ENCODE measurements around the gene FGF18. TPM values are rescaled to one million over a fixed set of nuclear protein-coding genes. Genes with fewer than 3 reads are reported as not detected.

The FGF18 gene
- total and polyA plus RNA-seq, 11 donors, result 3.4 to 63.0 (median 16.4) TPM

GRCh38 chr5:171436804-171437285, 17.4 kb downstream of the FGF18 start:
- 57 to 76% (median 69%) methylated on average over 12 to 13 of the region's 13 CpGs for WGBS, 4 donors
- DNase-seq, result peak in 1 of 5 donors; percentile 35
- H3K4me3 ChIP-seq, result no peak overlapping the region

GRCh38 chr5:171437286-171437821, 17.9 kb downstream of the FGF18 start:
- peak in 3 of 4 donors; percentile 9 to 56 (median 46) for ATAC-seq

More at GRCh38 chr5:171436804-171437285, 17.4 kb downstream of the FGF18 start:
- ATAC-seq, result no peak
- Histone ChIP-seq H3K27ac (peak overlapping the region in 3 of 12 donors; percentile 46 to 69 (median 67)), H3K27me3 (no peaks in the 10 kb centered on the region), H3K4me1 (peaks cover 0 to 81% (median 31%) of the 10 kb centered on the region in 12 donors), H3K9me3 (no peaks in the 10 kb centered on the region), H3K36me3 (no peaks in the 10 kb centered on the region)
- TF ChIP-seq CTCF (IDR thresholded peaks at IDR 0.05) (no peak), POLR2A (IDR thresholded peaks at IDR 0.05) (no peak)
- intact Hi-C loops (cut with DNase I), result no loop called here

GRCh38 chr5:171438738-171439137, 19.3 kb downstream of the FGF18 start:
- Histone ChIP-seq H3K36me3 (peaks cover 0 to 2% (median 0%) of the 10 kb centered on the region in 9 donors), H3K4me1 (peaks cover 0 to 73% (median 27%) of the 10 kb centered on the region in 12 donors), H3K27ac (peak overlapping the region in 4 of 12 donors; percentile 23 to 69 (median 62)), H3K27me3 (no peaks in the 10 kb centered on the region), H3K9me3 (no peaks in the 10 kb centered on the region), H3K4me3 (no peak overlapping the region)
- WGBS, 4 donors, result 70 to 87% (median 75%) methylated on average over 4 of the region's 4 CpGs
- TF ChIP-seq CTCF (IDR thresholded peaks at IDR 0.05) (no peak), POLR2A (IDR thresholded peaks at IDR 0.05) (no peak)
- DNase-seq (no peak), ATAC-seq (no peak)
- intact Hi-C loops (cut with DNase I), result no loop called here

More at GRCh38 chr5:171437286-171437821, 17.9 kb downstream of the FGF18 start:
- Histone ChIP-seq H3K27ac (peak overlapping the region in 3 of 12 donors; percentile 46 to 69 (median 67)), H3K4me3 (no peak overlapping the region), H3K27me3 (no peaks in the 10 kb centered on the region), H3K4me1 (peaks cover 0 to 81% (median 34%) of the 10 kb centered on the region in 12 donors), H3K36me3 (no peaks in the 10 kb centered on the region), H3K9me3 (no peaks in the 10 kb centered on the region)
- TF ChIP-seq CTCF (IDR thresholded peaks at IDR 0.05) (no peak), POLR2A (IDR thresholded peaks at IDR 0.05) (no peak)
- intact Hi-C loops (cut with DNase I), result no loop called here
- DNase-seq, result peak in 2 of 5 donors; percentile 54 to 55
- WGBS, 4 donors, result 51 to 65% (median 58%) methylated on average over 14 of the region's 14 CpGs

- ATAC-seq (peak; percentile 28 to 55 (median 47)), DNase-seq (peak in 1 of 5 donors; percentile 47)
- H3K27me3 ChIP-seq, result no peaks in the 10 kb centered on the region
- no peak overlapping the region for H3K4me3 ChIP-seq
- WGBS, 4 donors, result 49 to 64% (median 57%) methylated on average over 14 of the region's 14 CpGs
- H3K9me3 ChIP-seq, result no peaks in the 10 kb centered on the region
- intact Hi-C loops (cut with DNase I), result no loop called here
- H3K36me3 ChIP-seq, result peaks cover 0 to 2% (median 0%) of the 10 kb centered on the region in 9 donors
- peak overlapping the region in 10 of 12 donors; percentile 17 to 74 (median 60) for H3K27ac ChIP-seq
- no peak for TF ChIP-seq POLR2A (IDR thresholded peaks at IDR 0.05)
- no peak for TF ChIP-seq CTCF (IDR thresholded peaks at IDR 0.05)
- H3K4me1 ChIP-seq, result peaks cover 0 to 82% (median 39%) of the 10 kb centered on the region in 12 donors
These were observed 21.9 kb downstream of the FGF18 start for GRCh38 chr5:171441246-171441791.

All from heart left ventricle (tissue), 16 donors.